Measurements from ENCODE around the gene GPR18. TPM values are rescaled to one million over a fixed set of nuclear protein-coding genes. Genes with fewer than 3 reads are reported as not detected.

GPR18 gene
- total RNA-seq (not detected), polyA plus RNA-seq (under 1 TPM in 2 of 3 donors, not detected in 1; 0.68 to 0.76 TPM)
- long read RNA-seq, donor 1, result 0 reads
- long read RNA-seq, donor 2, result 0 reads
- long read RNA-seq, donor 3, result 0 reads
- long read RNA-seq, donor 4, result 0 reads
- long read RNA-seq, donor 5, partial matches to known transcripts, result 0 of 1 reads
- long read RNA-seq, donor 5, other reads (novel, unspliced or antisense), result 0 of 1 reads
- long read RNA-seq, donor 6, result 0 reads
- long read RNA-seq, donor 7, result 0 reads
- long read RNA-seq, donor 8, result 0 reads
- long read RNA-seq, donor 9, result 0 reads
- long read RNA-seq, donor 10, result 0 reads

GRCh38 chr13:99258210-99258860 is at the start of gene GPR18:
TSS of gene GPR18 (minus strand) at chr13:99258379. CDS start at chr13:99255872, 2,507 bp downstream.
- intact Hi-C loops (cut with DNase I; ENCODE audit: low total_unique reads), result no loop called here
- no peak within 1 kb of the TSS for H3K4me3 ChIP-seq
- H3K36me3 ChIP-seq, result peaks cover 0 to 19% (median 14%) of the 10 kb centered on the region in 4 donors
- DNase-seq, result peak in 1 of 2 donors; percentile 44
- TF ChIP-seq EP300 (IDR thresholded peaks at IDR 0.05), result no peak
- TF ChIP-seq POLR2A (IDR thresholded peaks at IDR 0.05), result no peak
- no peak for TF ChIP-seq CTCF (IDR thresholded peaks at IDR 0.05)
- no peak for TF ChIP-seq POLR2AphosphoS5 (IDR thresholded peaks at IDR 0.05)
- H3K27me3 ChIP-seq, result no peaks in the 10 kb centered on the region
- peaks cover 0 to 20% (median 7%) of the 10 kb centered on the region in 4 donors for H3K4me1 ChIP-seq
- H3K9me3 ChIP-seq, result no peaks in the 10 kb centered on the region
- 60 to 82% (median 75%) methylated on average over 4 of the region's 4 CpGs for WGBS, 5 donors
- peak within 1 kb of the TSS in 3 of 5 donors; percentile 21 to 59 (median 32) for H3K27ac ChIP-seq

GRCh38 chr13:99307648-99308339 is 49.6 kb upstream of the GPR18 start:
- TF ChIP-seq POLR2A (IDR thresholded peaks at IDR 0.05), result no peak
- TF ChIP-seq POLR2AphosphoS5 (IDR thresholded peaks at IDR 0.05), result no peak
- TF ChIP-seq EP300 (IDR thresholded peaks at IDR 0.05), result no peak
- no peak for TF ChIP-seq CTCF (IDR thresholded peaks at IDR 0.05)
- DNase-seq, result peak in 1 of 2 donors; percentile 68
- peak overlapping the region; percentile 13 to 76 (median 57) for H3K27ac ChIP-seq
- peaks cover 0 to 3% (median 0%) of the 10 kb centered on the region in 4 donors for H3K36me3 ChIP-seq
- no peaks in the 10 kb centered on the region for H3K27me3 ChIP-seq
- H3K9me3 ChIP-seq, result no peaks in the 10 kb centered on the region
- WGBS, 5 donors, result 45 to 58% (median 52%) methylated on average over 6 of the region's 6 CpGs
- intact Hi-C loops (cut with DNase I; ENCODE audit: low total_unique reads), result no loop called here
- H3K4me1 ChIP-seq, result peaks cover 0 to 40% (median 18%) of the 10 kb centered on the region in 4 donors
- no peak overlapping the region for H3K4me3 ChIP-seq

GRCh38 chr13:99307247-99307646 is 49.1 kb upstream of the GPR18 start, which contains the start of gene GPR183:
TSS of gene GPR183 (minus strand) at chr13:99307399. CDS start at chr13:99296145, 11,254 bp downstream.
- H3K27me3 ChIP-seq, result no peaks in the 10 kb centered on the region
- peaks cover 0 to 3% (median 0%) of the 10 kb centered on the region in 4 donors for H3K36me3 ChIP-seq
- peak within 1 kb of the TSS; percentile 13 to 76 (median 57) for H3K27ac ChIP-seq
- WGBS, 5 donors, result 38 to 55% (median 42%) methylated on average over 4 of the region's 4 CpGs
- peak in 1 of 2 donors; percentile 73 for DNase-seq
- peaks cover 0 to 41% (median 20%) of the 10 kb centered on the region in 4 donors for H3K4me1 ChIP-seq
- H3K9me3 ChIP-seq, result no peaks in the 10 kb centered on the region
- TF ChIP-seq POLR2A (IDR thresholded peaks at IDR 0.05) (peak in 1 of 4 donors; percentile 50), CTCF (IDR thresholded peaks at IDR 0.05) (no peak), POLR2AphosphoS5 (IDR thresholded peaks at IDR 0.05) (peak; percentile 61 to 74 (median 69))
- peak within 1 kb of the TSS; percentile 1 to 30 (median 28) for H3K4me3 ChIP-seq
- intact Hi-C loops (cut with DNase I; ENCODE audit: low total_unique reads), result no loop called here

GRCh38 chr13:99305566-99305965 is 47.4 kb upstream of the GPR18 start:
- H3K4me1 ChIP-seq, result peaks cover 0 to 49% (median 27%) of the 10 kb centered on the region in 4 donors

More at GRCh38 chr13:99305566-99305965, 47.4 kb upstream of the GPR18 start:
- H3K9me3 ChIP-seq, result no peaks in the 10 kb centered on the region
- DNase-seq, result no peak
- H3K36me3 ChIP-seq, result peaks cover 0 to 3% (median 0%) of the 10 kb centered on the region in 4 donors
- TF ChIP-seq EP300 (IDR thresholded peaks at IDR 0.05), result no peak
- TF ChIP-seq POLR2AphosphoS5 (IDR thresholded peaks at IDR 0.05), result no peak
- TF ChIP-seq POLR2A (IDR thresholded peaks at IDR 0.05), result no peak
- no peak for TF ChIP-seq CTCF (IDR thresholded peaks at IDR 0.05)
- H3K27me3 ChIP-seq, result no peaks in the 10 kb centered on the region
- peak overlapping the region in 4 of 5 donors; percentile 54 to 76 (median 70) for H3K27ac ChIP-seq
- peak overlapping the region; percentile 1 to 30 (median 28) for H3K4me3 ChIP-seq
- 72 to 90% (median 86%) methylated on average over 8 of the region's 8 CpGs for WGBS, 5 donors
- intact Hi-C loops (cut with DNase I; ENCODE audit: low total_unique reads), result no loop called here

Measured in stomach (tissue), 19 donors.